ENCODE measurements around the gene ABHD8. TPM values are rescaled to one million over a fixed set of nuclear protein-coding genes. Genes with fewer than 3 reads are reported as not detected.

The ABHD8 gene
- total RNA-seq, 1 experiment from 2014 or later: 25.9 TPM

DNA sequence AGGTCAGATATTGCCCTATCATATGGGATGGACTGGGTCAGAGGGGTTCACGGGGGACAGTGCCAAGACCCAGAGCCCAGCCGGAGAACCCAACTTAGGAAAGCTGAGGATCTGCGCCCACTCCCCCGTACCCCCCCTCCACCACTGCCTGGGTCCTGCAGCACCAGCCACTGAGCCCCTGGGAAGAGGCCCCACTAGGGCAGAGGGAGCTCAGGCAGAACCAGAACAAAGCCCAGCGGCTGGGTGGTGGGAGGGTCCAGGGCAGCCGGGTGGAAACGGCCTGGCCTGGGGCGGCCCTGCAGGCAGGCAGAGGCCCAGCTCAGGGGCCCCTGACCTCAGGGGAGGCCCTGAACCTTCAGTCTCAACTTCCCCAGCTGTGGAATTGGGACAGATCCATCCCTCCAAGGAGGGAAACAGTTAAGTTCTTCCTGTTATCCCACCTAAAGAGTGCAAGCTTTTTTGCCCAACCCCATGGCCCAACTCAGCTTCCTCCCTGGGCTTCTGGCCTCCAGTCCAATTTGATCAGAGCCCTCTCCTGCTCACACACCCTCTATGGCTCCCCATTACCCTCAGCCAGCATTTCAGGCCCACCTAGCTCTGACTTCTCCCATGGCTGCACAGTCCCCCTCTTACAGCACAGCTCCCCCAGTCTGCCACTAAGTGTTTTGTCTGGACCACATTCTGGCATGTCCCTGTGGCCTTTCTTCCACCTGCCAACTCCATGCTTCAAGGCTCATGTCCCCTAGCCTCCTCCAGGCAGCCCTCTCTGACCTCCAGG, 60.6 kb downstream of the ABHD8 start:
- DNase-seq (ENCODE audit: low read depth): no peak

Other genes with a start within 250 kb of the ABHD8 start
- gene HAUS8, start 228.0 kb downstream of the ABHD8 start, total RNA-seq (2014; rRNA removed): 16.3 and 19.8 TPM in 2 replicates
- gene MYO9B, start 227.6 kb downstream of the ABHD8 start, total RNA-seq (2014; rRNA removed): 50.7 and 52.1 TPM in 2 replicates
- gene USE1, start 88.1 kb downstream of the ABHD8 start, total RNA-seq (2014; rRNA removed): 15.3 and 28.9 TPM in 2 replicates
- 2.4 and 6.4 TPM in 2 replicates for gene OCEL1, start 77.2 kb downstream of the ABHD8 start, total RNA-seq (2014; rRNA removed)
- gene NR2F6, start 57.5 kb downstream of the ABHD8 start, total RNA-seq (2014; rRNA removed): 60.0 and 72.7 TPM in 2 replicates
- gene USHBP1, start 38.7 kb downstream of the ABHD8 start, total RNA-seq (2014; rRNA removed): not detected in 2 replicates
- 107 and 148 TPM in 2 replicates for gene BABAM1, start 36.0 kb downstream of the ABHD8 start, total RNA-seq (2014; rRNA removed)
- 0.40 and 0.90 TPM in 2 replicates for gene ANKLE1, start 21.5 kb downstream of the ABHD8 start, total RNA-seq (2014; rRNA removed)
- 48.2 and 68.1 TPM in 2 replicates for gene MRPL34, start 2.4 kb upstream of the ABHD8 start, total RNA-seq (2014; rRNA removed)
- gene DDA1, start 6.1 kb upstream of the ABHD8 start, total RNA-seq (2014; rRNA removed): 55.9 and 76.2 TPM in 2 replicates
- gene ANO8, start 31.4 kb upstream of the ABHD8 start, total RNA-seq (2014; rRNA removed): 2.4 and 3.3 TPM in 2 replicates
- gene GTPBP3, start 34.1 kb upstream of the ABHD8 start, total RNA-seq (2014; rRNA removed): 17.9 and 21.2 TPM in 2 replicates
- gene PLVAP, start 73.9 kb upstream of the ABHD8 start, total RNA-seq (2014; rRNA removed): not detected in 2 replicates
- gene CCDC194, start 90.8 kb upstream of the ABHD8 start, total RNA-seq (2014; rRNA removed): not detected in 2 replicates
- gene BST2, start 102.2 kb upstream of the ABHD8 start, total RNA-seq (2014; rRNA removed): 0.69 TPM in 1 of 2 replicates, not detected in the other
- gene MVB12A, start 116.6 kb upstream of the ABHD8 start, total RNA-seq (2014; rRNA removed): 71.7 and 75.0 TPM in 2 replicates
- not detected in 2 replicates for gene TMEM221, start 145.2 kb upstream of the ABHD8 start, total RNA-seq (2014; rRNA removed)
- gene NXNL1, start 157.5 kb upstream of the ABHD8 start, total RNA-seq (2014; rRNA removed): not detected in 2 replicates
- 10.0 and 14.1 TPM in 2 replicates for gene SLC27A1, start 167.1 kb upstream of the ABHD8 start, total RNA-seq (2014; rRNA removed)
- gene PGLS, start 208.2 kb upstream of the ABHD8 start, total RNA-seq (2014; rRNA removed): 87.7 and 99.5 TPM in 2 replicates